ENCODE measurements around the gene TMEM120B.
"Not testable (repeated sequence)": the region's sequence is repeated elsewhere in the genome, so short reads cannot be mapped to it uniquely, and the experiment has no call there.

The TMEM120B gene

DNA sequence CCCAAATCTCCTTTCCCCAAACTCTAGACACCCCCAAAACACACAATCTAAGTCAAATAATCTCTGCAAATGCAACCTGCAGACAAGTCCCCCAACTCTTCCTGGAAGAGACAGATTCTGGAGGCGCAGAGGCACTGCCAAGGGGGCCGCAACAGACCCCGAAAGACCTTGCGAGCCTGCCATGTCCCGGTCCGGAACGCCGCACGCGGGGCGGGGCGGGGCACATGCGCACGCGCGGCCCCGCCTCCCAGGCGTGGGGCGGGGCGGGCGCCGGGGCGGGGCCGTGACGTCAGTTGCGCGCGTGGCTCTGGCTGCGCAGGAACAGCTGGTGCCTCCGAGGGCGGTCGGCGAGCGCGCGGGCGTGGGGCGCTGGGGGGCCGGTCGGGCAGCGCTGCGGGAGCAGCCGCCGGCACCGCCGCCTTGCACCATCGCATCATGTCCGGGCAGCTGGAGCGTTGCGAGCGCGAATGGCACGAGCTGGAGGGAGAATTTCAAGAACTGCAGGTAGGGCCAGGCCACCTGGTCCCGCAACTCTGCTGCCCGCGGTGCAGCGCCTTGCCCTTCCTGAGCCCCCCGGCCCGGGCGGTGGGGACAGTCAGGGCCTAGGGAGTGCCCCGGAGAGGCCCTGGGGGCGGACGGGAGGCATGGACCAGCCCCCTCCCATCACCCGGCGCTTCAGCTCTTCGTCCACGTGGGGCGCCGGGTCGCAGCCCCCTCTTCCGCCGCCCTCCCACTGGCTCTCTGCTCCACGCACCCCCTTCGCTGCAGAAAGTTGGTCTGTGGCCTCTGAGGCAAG is at the start of gene TMEM120B:
TMEM120B (plus strand) TSS at position 292 of the 796 bp plus-strand sequence; CDS start at position 436, 144 bp downstream.
- DNase-seq: peak in 55 of 56 donors; percentile 25 to 90 (median 80)

DNA sequence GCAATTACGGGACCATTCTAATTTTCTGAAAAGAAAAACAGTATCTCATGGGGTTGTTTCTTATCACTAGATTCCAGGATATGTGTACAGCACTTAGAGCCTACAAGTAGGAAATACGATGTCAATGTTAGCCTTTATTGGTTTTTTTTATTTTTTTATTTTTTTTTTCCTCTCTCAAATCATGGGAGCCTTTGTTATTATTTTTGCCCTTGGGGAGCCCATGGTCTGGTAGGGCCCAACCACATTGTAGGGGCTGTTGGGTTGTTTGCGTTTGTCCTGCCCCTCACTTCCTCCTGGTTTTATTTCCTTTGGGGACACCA is 49.0 kb upstream of the TMEM120B start:
- no peak for DNase-seq

DNA sequence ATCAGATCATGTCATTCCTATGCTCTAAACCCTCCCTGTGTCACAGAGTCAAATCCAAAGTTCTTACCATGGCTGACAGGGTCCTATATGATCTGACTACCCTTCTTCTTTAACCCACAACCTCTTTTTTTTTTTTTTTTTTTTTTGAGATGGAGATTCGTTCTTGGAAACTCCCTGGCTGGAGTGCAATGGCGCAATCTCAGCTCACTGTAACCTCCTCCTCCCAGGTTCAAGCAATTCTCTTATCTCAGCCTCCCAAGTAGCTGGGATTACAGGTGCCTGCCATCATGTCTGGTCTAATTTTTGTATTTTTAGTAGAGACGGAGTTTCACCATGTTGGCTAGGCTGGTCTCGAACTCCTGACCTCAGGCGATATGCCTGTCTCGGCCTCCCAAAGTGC is 45.7 kb upstream of the TMEM120B start:
- not testable (repeated sequence) for DNase-seq

DNA sequence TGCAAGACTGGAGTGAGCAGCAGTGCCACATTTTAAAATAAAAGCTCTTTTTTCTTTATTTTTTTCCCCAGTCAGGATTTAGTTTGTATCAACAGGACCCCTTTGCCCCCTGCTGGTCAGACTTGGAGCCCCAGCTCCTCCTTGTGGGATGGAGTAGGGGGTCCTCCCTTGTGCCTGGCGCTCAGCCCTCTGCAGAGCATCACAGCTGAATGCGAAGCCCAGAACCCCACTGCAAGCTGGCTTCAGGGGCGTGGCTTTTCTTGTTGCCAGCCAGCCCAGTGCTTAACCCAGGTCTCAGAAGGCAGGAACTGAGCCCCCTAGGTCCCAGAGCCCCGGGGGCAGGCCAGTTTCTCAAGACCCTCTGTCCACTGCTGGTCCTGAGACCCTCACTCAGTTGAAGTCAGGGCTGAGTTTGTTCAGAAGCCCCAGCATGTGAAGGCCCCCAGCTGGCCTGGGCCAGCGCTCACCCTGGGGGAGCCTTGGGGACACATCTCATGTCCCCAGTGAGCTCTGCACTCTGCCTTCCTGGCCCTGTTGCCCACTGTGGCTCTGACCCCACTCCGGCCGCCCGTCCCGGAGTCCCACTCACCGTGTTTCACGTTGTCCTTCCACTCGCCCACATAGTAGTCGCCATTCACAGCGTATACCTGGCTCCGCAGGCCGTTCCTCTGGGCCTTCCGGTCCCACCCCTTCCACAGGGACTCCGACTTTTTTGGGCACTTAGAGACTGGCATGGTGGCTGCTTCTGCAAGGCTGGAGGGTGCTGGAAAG is 43.6 kb upstream of the TMEM120B start:
- DNase-seq: peak in 6 of 56 donors; percentile 4 to 38 (median 12)

DNA sequence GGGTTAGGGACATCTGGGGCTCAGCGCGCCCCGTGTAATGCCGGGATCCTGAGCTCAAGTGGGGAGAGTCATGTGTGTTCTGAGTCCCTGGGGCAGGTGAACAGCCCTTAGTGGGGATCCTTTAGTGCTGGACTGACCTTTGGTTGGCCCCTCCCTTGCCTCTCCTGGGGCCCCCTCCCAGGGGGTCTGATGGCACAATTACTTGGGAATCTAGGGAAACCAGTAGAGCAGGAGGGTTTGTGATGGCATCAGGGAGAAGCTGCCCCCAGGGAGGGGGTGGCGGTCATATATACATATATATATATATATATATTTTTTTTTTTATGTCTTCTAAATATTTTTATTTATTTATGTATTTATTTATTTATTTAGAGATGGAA is 43.0 kb upstream of the TMEM120B start, which contains the start of gene MORN3:
MORN3 (minus strand) TSS at position 134 of the 380 bp plus-strand sequence. CDS start 171 bp downstream, outside the sequence.
- no peak for DNase-seq

DNA sequence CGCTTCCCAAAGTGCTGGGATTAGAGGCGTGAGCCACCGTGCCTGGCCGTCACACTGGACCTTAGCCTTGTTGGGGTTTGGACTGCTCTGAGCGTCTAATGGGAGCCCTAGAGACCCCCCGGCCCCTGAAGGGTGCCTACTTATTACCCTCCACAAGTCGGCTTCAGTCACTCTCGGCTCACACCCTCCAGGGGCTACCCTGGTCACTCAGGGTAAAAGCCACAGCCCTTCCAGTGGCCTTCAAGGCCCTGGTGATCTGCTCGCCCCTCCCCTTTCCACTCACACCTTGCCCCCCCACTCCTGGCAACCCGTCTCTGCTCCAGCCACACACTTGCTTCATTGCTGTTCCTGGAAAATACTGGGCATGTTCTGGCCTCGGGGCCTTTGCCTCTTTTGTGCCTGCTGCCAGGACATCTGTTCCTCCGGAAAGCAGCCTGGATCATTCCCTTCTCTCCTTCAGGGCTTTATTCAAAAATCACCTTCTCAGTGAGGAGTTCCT is 39.5 kb upstream of the TMEM120B start:
- peak in 2 of 56 donors; percentile 7 for DNase-seq

DNA sequence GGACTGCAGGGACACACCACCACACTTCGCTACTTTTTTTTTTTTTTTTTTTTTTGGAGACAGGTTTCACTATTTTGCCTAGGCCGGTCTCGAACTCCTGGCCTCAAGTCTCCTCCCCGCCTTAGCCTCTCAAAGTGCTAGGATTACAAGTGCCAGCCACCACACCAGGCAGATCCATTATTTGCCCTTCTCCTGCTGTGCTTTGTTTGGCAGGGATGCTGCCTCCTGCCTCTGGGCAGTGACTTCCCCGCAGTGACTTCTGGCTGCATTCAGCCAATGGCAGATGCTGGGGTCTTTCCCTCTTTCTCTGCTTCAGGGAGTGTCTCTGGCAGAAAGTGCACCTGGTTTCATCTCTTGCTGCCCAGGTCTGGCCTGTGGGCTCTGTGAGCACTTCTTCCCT is 36.4 kb upstream of the TMEM120B start:
- DNase-seq: no peak

DNA sequence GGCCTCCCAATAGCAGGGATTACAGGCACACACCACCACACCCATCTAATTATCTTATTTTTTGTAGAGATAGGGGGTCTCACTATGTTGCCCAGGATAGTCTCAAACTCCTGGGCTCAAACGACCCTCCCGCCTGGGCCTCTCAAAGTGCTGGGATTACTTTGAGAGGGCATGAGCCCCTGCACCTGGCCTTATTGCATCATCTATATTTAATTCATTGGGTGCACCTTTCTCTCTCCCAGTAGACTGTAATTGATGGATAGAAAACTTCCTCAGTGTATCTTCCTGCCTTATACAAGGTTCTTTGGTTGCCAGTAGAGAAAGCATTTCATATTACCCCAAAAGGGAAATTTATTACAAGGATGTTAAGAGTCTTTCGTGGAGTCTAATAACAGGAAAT is 34.2 kb upstream of the TMEM120B start:
- DNase-seq: no peak

DNA sequence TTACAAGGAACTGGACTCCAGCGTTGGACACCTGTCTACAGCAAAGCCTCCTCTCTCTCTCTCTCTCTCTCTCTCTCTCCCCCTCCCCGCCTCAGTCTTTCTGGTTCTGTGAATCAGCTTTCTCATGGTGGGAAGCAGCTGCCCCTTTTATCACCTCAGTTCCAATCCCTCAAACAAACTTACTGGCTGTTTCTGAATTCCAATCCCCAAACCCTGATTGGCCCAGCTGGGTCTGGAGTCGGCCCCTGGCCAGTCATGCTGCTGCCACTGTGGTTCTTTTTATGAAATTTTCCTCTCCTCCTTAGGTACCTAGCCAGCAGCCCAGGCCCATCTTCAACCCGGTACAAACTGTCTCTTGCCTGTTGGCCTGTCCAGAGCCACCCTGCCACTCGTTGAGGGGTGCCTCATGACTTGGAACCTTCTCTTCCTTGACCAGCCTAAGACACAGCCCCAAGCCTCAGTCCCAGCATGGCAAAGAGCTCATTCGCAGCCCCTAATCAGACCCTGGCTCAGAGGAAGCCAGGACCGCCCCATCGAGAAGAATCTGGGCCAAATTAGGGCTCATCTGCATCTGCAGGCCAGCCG is 33.7 kb upstream of the TMEM120B start:
- no peak for DNase-seq

DNA sequence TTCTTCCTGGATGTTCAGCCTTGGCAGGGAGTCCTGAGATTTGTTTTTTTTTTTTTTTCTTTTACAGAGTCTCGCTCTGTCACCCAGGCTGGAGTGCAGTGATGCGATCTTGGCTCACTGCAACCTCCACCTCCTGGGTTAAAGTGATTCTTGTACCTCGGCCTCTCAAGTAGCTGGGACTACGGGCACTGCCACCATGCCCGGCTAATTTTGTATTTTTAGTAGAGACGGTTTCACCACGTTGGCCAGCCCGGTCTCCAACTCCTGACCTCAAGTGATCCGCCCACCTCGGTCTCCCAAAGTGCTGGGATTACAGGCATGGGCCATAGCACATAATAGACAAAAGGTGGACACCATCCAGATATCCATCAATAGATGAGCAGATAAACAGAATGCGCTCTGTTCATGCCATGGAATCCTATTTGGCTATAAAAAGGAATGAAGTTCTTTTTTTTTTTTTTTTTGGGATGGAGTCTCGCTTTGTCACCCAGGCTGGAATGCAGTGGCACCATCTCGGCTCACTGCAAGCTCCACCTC is 32.8 kb upstream of the TMEM120B start:
- peak in 2 of 56 donors; percentile 19 to 43 for DNase-seq

DNA sequence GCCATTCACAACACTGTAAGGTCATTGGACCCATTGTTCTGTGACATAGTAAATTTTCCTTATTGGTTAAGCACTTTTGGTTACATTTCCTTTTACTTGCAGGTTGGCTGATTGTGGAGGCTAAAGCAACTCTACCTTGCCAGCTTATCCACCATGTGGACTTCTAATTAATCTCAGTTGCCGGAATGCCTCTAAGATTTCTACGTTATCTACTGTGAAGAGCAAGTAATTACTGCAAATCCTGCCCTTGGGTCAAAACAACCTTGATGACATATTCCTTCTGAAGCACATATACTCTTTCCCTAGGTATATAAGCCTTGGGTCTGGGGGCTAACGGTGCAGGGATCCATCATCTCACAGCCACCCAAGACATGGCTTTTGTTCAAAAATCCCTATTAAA is 23.6 kb upstream of the TMEM120B start:
- DNase-seq: no peak

DNA sequence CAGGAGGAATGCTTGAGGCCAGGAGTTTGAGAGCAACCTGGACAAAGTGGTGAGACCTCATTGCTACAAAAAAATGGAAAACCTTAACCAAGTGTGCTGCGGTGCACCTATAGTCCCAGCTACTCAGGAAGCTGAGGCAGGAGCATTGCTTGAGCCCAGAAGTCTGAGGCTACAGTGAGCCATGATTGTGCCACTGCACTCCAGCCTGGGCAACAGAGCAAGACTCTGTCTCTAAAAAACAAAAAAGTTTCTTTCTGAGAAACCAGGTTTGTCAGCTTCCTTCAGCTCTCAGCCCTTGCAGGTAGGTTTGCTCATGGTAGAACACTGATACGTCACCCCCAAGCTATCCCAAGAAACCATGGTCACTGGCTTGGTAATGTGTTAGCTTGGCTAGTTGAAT is 23.1 kb upstream of the TMEM120B start:
- no peak for DNase-seq

DNA sequence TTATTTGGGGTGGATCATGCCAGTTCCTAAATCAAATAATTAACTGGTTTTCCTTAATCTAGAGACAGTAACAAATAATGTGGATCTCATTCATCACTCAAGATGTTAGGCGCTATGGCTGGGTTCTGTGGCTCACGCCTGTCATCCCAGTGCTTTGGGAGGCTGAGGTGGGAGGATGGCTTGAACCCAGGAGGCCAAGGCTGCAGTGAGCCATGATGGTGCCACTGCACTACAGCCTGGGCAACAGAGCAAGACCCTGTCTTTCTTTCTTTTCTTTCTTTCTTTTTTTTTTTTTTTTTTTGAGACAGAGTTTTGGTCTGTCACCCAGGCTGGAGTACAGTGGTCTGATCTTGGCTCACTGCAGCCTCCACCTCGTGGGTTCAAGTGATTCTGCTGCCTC is 19.8 kb upstream of the TMEM120B start:
- not testable (repeated sequence) for DNase-seq

DNA sequence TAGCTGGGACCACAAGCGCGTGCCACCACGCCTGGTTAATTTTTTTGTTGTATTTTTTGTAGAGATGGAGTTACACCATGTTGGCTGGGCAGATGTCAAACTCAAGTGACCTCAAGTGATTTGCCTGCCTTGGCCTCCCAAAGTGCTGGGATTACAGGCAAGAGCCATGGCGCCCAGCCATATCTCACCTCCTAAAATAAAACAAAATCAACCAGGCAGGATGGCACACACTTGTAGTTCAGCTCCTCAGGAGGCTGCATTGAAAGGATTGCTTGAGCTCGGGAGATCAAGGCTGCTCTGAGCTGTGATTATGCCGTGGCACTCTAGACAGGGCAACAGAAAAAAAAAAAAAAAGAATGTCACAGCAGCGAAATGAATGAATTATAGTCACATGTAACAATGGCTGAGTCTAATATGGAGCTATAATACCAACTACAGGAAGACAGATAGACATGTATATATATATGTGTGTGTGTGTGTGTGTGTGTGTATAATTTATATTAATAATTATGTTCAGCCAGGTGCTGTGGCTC is 19.3 kb upstream of the TMEM120B start:
- DNase-seq: no peak

DNA sequence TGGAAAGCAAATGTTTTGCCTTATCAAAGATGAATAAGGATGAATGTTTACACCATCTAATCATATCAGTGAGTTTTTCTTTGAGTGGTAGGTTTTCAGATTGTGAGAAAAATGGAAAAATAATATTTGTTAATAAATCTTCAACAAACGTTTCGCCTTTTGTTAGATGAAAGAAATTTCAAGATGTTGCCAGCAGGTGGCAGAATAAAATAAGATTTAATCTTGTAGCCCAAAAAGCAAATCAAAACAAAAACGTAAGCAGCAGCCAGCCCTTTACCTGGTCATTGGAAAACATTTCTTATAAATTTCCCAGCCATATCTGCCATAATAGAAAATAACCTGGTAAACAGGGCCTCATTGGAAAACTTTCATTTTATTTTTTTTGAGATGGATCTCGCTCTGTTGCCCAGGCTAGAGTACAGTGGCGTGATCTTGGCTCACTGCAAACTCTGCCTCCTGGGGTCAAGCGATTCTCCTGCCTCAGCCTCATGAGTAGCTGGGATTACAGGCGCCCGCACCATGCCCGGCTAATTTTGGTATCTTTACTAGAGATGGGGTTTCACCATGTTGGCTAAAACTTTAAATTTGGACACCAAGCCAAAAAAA is 15.4 kb upstream of the TMEM120B start:
- DNase-seq: peak in 1 of 56 donors; percentile 11

DNA sequence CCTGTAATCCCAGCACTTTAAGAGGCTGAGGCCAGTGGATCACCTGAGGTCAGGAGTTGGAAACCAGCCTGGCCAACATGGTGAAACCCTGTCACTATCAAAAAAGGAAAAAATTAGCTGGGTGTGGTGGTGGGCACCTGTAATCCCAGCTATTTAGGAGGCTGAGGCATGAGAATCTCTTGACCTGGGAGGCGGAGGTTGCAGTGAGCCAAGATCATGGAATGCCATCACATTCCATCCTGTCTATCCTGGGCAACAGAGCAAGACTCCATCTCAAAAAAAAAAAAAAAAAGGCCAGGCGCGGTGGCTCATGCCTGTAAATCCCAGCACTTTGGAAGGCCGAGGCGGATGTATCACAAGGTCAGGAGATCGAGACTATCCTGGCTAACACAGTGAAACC is 14.7 kb upstream of the TMEM120B start:
- DNase-seq: not testable (repeated sequence)

DNA sequence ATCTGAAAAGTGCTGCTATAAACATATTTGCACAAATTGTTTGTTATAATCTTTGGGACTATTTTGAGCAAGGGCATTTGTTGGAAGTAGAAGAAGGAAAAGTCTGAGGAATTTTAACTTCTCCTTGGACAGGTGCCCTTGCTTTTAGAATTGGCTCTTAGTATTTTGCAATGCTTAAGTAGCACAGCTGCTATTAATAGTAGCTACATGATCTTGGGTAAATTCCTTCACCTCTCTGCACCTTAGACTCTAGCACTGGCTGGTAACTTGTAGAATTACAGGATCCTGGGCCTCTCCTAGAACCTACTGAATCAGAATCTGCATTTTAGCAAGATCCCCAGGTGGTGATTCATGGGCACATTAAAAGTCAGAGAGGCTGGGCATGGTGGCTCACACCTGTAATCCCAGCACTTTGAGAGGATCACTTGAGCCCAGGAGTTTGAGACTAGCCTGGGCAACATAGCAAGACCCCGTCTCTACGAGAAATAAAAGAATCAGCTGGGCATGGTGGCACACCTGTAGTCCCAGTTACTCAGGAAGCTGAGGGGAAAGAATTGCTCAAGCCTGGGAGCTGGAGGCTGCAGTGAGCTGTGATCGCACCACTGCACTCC is 10.8 kb upstream of the TMEM120B start:
- DNase-seq: no peak

DNA sequence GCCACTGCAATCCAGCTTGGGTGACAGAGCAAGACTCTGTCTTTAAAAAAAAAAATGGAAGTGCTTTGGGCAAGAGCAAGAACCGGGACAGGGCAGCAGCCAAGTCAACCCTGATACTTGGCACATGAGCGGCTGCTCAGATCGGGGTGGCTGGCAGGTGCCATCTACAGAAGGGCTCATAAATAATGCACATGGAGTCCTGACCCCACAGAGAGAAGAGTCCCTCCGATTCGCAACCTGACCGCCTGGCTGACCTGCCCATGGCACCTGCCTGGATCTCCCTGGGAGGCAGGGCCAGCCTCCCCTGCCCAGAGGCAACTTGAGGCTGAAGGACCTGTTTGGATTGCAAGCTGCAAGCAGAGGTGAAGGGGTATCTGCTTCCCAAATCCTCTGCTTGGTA is 9.6 kb upstream of the TMEM120B start:
- no peak for DNase-seq

DNA sequence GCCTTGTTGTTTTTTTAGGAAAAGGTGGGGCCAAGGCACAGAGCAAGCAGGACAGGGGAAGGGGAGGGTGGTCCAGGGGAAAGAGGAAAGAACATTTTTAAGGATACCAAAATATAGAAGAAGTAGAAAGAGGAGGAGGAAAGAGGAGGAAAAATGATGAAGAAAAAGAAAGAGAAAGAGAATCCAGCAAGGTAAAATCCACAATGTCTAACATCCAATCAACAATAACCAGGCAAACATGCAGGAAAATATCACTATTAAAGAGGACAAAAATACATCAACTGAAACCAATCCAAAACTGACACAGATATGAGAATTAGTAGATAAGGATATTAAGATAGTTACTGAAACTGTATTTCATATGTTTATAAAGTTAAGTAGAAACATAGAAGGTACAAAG is 7.0 kb upstream of the TMEM120B start:
- no peak for DNase-seq

DNA sequence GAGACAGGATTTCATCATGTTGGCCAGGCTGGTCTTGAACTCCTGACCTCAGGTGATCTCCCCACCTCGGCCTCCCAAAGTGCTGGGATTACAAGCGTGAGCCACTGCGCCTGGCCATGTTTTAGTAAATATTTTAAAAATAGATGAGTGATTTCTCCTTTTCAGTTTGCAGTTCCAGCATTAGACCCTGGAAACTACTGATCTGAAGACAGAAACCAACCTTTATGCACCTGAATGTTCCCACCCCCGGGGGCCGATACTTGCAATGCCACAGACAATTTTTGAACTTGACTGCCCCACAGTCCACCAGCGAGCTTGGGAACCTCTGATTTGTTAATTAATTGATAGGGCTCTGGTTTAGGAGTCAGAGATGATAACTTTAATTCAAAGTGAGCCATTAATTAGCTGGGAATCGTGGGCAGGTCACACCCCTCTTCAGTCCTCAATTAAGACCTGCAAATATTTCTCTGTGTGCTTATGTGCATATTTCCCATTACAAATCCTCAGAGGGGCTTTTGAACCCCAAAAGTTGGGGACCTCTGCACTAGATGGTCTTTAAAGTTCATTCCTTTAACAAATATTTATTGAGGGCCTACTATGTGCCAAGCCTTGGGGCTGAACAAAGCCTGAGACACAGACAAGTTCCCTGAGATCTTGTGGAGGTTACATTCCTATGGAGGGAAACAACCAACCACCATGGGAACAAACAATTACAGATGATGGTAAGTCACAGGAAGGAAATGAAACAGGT is 4.1 kb upstream of the TMEM120B start:
- no peak for DNase-seq
